Measurements from ENCODE around the gene DNAJC15.

DNA sequence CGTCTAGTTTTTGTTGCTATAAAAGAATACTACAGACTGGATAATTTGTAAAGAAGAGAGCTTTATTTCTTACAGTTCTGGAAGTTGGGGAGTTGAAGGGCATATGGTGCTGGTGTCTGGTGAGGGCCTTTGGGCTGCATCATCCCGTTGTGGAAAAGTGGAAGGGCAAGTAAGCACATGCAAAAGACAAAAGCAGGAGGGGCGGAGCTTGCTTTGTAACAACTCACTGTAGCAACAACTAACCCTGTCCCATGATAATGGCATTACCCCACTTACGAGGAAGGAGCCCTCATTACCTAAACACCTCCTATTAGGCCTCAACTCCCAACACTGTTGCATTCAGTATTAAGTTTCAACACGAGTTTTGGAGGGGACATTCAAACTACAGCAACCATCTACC lies 7.2 kb upstream of the DNAJC15 start:
- TF ChIP-seq SRF (IDR thresholded peaks at IDR 0.05; ENCODE audit: low read depth, low read length) (no peak), POLR2A (IDR thresholded peaks at IDR 0.05; ENCODE audit: control extremely low read depth in 1 of 2, low read depth in 2 of 2, low read length in 2 of 2) (no peak), RNF2 (IDR thresholded peaks at IDR 0.05; ENCODE audit: borderline replicate concordance, low read depth, low read length, missing control alignments, poor library complexity, severe bottlenecking) (no peak), SIN3A (conservative IDR thresholded peaks at IDR 0.05 in 1 of 2, IDR thresholded peaks at IDR 0.05 in 1 of 2; ENCODE audit: low read depth in 1 of 2, low read length in 2 of 2) (no peak), GABPA (IDR thresholded peaks at IDR 0.05; ENCODE audit: borderline replicate concordance, insufficient read depth, low read length) (no peak), ATF3 (IDR thresholded peaks at IDR 0.05; ENCODE audit: insufficient read depth, low read depth, low read length) (no peak), TBP (IDR thresholded peaks at IDR 0.05; ENCODE audit: low read depth, low read length) (no peak), EP300 (IDR thresholded peaks at IDR 0.05; ENCODE audit: borderline replicate concordance in 1 of 2, low read depth in 2 of 2, low read length in 2 of 2) (no peak), JUN (IDR thresholded peaks at IDR 0.05; ENCODE audit: low read depth, low read length) (no peak)
- TF ChIP-seq, protein P1, sequence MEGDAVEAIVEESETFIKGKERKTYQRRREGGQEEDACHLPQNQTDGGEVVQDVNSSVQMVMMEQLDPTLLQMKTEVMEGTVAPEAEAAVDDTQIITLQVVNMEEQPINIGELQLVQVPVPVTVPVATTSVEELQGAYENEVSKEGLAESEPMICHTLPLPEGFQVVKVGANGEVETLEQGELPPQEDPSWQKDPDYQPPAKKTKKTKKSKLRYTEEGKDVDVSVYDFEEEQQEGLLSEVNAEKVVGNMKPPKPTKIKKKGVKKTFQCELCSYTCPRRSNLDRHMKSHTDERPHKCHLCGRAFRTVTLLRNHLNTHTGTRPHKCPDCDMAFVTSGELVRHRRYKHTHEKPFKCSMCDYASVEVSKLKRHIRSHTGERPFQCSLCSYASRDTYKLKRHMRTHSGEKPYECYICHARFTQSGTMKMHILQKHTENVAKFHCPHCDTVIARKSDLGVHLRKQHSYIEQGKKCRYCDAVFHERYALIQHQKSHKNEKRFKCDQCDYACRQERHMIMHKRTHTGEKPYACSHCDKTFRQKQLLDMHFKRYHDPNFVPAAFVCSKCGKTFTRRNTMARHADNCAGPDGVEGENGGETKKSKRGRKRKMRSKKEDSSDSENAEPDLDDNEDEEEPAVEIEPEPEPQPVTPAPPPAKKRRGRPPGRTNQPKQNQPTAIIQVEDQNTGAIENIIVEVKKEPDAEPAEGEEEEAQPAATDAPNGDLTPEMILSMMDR (IDR thresholded peaks at IDR 0.05; ENCODE audit: control extremely low read depth in 1 of 3, insufficient read depth in 1 of 3, low read depth in 1 of 3, low read length in 3 of 3): no peak
